ENCODE data around the gene SELENOW.

SELENOW gene

DNA sequence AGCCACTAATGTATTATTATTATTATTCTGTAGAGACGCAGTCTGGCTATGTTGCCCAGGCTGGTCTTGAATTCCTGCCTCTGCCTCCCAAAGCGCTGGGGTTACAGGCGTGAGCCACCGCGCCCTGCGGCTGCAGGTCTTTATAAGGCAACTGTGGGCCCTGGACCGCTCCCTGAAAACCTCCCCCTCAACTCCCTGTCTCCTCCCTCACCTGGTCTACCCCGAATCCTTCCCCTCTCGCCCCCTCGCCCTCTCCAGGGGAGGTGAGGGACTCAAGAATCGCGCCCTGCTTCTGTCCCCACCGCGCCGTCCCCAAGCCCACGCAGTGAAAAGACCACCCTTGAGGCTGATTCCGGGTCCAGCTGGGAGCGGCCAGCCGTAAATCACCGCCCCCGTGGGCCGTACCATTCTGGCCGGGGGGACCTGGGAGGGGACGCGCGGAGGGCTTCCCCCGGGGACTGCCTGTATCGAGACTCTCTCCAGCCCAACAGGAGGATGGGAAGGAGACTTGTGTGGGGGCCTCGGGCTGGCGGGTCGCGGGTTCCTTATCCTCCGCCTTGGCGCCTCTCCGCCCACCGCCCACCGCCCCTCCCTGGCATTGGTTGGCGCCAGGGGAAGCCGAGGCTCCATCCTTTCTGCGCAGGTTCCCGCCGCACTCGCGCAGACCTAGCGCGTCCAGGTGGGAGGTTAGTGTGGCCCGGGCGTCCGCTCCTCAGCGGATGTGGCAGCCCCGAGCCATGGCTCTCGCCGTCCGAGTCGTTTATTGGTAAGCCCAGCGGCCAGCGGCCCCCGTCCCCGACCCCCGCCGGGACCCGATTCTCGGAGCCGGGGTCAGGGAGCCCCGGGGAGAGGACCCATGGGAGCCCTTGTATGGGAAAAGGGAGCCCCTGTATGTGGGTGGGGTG, at the start of gene SELENOW:
SELENOW (plus strand) TSS at position 655 of the 905 bp plus-strand sequence; CDS start at position 738, 83 bp downstream.
- DNase-seq (ENCODE audit: low read depth), result peak; percentile 73
- H3K4me3 ChIP-seq (ENCODE audit: low read depth, low read length), result peak within 1 kb of the TSS; percentile 92
- TF ChIP-seq, protein P1, sequence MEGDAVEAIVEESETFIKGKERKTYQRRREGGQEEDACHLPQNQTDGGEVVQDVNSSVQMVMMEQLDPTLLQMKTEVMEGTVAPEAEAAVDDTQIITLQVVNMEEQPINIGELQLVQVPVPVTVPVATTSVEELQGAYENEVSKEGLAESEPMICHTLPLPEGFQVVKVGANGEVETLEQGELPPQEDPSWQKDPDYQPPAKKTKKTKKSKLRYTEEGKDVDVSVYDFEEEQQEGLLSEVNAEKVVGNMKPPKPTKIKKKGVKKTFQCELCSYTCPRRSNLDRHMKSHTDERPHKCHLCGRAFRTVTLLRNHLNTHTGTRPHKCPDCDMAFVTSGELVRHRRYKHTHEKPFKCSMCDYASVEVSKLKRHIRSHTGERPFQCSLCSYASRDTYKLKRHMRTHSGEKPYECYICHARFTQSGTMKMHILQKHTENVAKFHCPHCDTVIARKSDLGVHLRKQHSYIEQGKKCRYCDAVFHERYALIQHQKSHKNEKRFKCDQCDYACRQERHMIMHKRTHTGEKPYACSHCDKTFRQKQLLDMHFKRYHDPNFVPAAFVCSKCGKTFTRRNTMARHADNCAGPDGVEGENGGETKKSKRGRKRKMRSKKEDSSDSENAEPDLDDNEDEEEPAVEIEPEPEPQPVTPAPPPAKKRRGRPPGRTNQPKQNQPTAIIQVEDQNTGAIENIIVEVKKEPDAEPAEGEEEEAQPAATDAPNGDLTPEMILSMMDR (conservative IDR thresholded peaks at IDR 0.05; ENCODE audit: low read depth, low read length), result no peak

DNA sequence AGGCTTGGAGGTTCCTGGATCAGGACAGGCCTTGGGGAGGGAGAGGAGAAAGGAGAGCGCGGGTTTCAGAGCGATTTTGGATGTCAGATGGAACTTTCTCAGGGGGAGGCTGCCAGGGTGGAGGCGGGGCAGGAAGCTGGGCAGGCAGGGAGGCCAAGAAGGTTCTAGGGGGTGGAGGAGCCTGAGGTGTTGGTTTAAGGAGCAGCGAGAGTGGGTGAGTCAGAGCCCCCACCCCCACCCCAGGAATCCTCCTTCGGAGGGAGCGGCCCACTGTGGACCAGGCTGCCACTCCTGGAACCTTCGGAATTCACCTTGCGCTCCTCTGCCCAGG, 49.1 kb upstream of the SELENOW start:
- TF ChIP-seq, protein P1 (conservative IDR thresholded peaks at IDR 0.05; ENCODE audit: low read depth, low read length), result no peak
- peak; percentile 83 for DNase-seq (ENCODE audit: low read depth)
- H3K4me3 ChIP-seq (ENCODE audit: low read depth, low read length), result no peak overlapping the region

DNA sequence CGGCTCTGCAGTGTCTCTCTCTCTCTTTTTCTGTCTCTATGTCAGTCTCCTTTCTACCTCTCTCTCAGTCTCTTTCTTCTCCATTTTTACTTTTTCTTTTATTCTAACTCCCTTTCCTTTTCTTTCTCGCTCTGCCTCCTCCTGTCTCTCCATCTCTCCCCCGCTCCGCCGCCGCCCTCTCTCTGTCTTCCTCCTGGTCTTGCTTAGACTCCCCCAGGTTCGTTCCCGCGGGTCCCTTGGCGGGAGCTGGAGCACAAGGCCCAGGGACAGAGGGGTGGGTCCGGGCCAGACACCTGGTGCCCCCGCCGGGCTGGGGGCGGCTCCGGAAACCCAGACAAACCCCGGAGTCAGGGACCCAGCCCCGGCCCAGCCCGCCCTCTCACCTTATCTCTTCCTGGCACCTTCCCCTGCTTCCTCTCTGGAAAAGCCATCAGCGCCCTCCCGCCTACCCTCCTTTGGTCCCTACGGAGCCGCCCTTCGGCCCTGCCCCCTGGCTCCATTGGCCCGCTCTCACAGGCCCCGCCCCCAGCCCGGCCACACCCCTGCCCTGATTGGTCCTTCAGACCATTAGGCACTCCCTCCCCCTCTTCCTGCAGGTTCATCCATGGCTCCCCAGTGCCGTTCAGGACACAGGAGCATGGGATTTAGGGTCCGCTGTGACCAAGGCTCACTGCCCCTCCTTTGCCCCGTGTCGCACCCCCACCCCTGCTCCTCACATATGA, 48.5 kb upstream of the SELENOW start:
- DNase-seq (ENCODE audit: low read depth), result no peak
- H3K4me3 ChIP-seq (ENCODE audit: low read depth, low read length), result no peak overlapping the region
- TF ChIP-seq, protein P1 (conservative IDR thresholded peaks at IDR 0.05; ENCODE audit: low read depth, low read length), result no peak

DNA sequence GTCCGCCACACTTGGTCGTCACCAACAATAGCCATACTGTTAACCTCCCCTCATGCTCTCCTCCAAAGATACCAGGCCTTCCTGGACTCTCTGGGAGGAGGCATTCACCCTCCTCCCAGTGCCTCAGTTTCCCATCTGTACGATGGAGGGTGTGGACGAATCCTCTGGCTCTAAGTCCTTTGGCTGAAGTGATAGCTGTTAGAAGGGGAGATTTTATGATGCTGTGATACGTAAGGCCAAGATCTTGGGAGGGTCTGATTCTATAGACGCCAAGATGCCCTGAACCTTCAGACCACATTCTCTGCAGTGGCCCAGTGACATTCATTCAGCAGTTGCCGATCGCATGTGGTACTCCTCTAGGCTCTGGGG, 48.0 kb upstream of the SELENOW start:
- DNase-seq (ENCODE audit: low read depth), result no peak
- H3K4me3 ChIP-seq (ENCODE audit: low read depth, low read length), result no peak overlapping the region
- TF ChIP-seq, protein P1 (conservative IDR thresholded peaks at IDR 0.05; ENCODE audit: low read depth, low read length), result no peak

DNA sequence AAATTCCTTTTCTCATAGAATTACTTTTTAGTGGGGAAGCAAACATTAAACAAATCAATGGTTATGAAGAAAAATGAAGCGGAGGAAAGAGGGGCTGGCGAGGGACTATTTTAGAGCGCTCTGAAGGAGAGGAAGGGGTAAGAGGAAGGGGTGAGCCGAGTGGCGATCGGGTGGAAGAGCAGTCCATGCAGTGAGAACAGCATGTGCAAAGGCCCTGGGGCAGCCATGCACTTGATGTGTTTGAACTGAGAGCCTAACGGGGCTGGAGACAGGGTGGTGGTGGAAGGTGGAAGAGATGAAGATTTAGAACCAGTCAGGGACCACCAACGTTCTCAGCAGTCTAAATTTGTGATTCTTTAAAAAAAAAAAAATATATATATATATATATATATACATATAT, 47.6 kb upstream of the SELENOW start:
- TF ChIP-seq, protein P1 (conservative IDR thresholded peaks at IDR 0.05; ENCODE audit: low read depth, low read length), result no peak
- no peak overlapping the region for H3K4me3 ChIP-seq (ENCODE audit: low read depth, low read length)
- DNase-seq (ENCODE audit: low read depth), result no peak

DNA sequence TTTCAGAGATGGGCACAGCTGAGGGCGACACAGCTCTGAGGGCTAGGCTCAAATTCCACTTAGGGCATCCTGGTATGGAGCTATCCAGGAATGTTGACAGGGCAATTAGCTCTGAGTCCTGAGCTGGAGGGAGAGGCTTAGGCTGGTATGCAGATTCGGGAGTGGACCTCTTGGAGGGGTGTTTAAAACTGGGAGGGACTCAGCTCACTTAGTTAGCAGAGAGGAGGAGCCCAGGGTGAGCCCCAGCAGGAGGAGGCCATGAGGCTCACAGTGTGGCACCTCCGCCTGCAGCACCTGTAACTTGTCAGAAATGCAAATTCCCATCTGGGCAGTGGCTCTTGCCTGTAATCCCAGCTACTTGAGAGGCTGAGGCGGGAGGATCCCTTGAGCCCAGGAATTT, 43.4 kb upstream of the SELENOW start:
- TF ChIP-seq, protein P1 (conservative IDR thresholded peaks at IDR 0.05; ENCODE audit: low read depth, low read length), result no peak
- H3K4me3 ChIP-seq (ENCODE audit: low read depth, low read length), result no peak overlapping the region
- no peak for DNase-seq (ENCODE audit: low read depth)

All from choroid plexus epithelial cell (primary cell).